K562 (cell line): Measurements from ENCODE around the gene RBM15. TPM values are rescaled to one million over a fixed set of nuclear protein-coding genes. Genes with fewer than 3 reads are reported as not detected.

ENCODE experiments used
- BHLHE40 ChIP-seq: IDR thresholded peaks from 2 replicates; pipeline ENCODE4 v1.6.1; 2011; ENCODE audit warnings: low read length, improper control_type of control experiment
- CEBPZ ChIP-seq: fragments of 150-350 bp; IDR thresholded peaks from 2 replicates; pipeline ENCODE4 v1.6.1; 2014; ENCODE audit warnings: low read depth, mild to moderate bottlenecking, low read length, borderline replicate concordance
- CREM ChIP-seq: IDR thresholded peaks from 2 replicates; pipeline ENCODE4 v1.6.1; 2014; ENCODE audit warnings: antibody characterized with exemption, low read depth
- DEAF1 ChIP-seq: fragments of 450-650 bp; formaldehyde crosslinking; IDR thresholded peaks from 2 replicates; pipeline ENCODE4 v1.4.0; 2020; ENCODE audit warnings: mild to moderate bottlenecking, moderate library complexity
- DNMT1 ChIP-seq: fragments of 450-650 bp; IDR thresholded peaks from 2 replicates; pipeline ENCODE4 v1.6.1; 2016; ENCODE audit warnings: antibody characterized with exemption, mild to moderate bottlenecking
- E2F4 ChIP-seq: sonication (generic); formaldehyde crosslinking; IDR thresholded peaks from 2 replicates; pipeline ENCODE4 v1.8.0; 2022; ENCODE audit warnings: mild to moderate bottlenecking, low read depth, missing genetic modification reagents
- EP300 ChIP-seq: IDR thresholded peaks from 2 replicates; pipeline ENCODE4 v1.6.1; 2012; ENCODE audit warnings: low read length, improper control_type of control experiment
- HMGN3 ChIP-seq: IDR thresholded peaks from 2 replicates; pipeline ENCODE4 v1.6.1; 2011; ENCODE audit warnings: borderline replicate concordance, low read depth, mild to moderate bottlenecking, mixed read lengths, low read length; ENCODE audit not compliant: insufficient read length; ENCODE audit errors: extremely low read depth
- MCM3 ChIP-seq: fragments of 450-650 bp; IDR thresholded peaks from 2 replicates; pipeline ENCODE4 v1.6.1; 2016
- NCOA1 ChIP-seq: fragments of 450-650 bp; IDR thresholded peaks from 2 replicates; pipeline ENCODE4 v1.6.1; 2016; ENCODE audit warnings: low read depth
- PATZ1 ChIP-seq: fragments of 250-450 bp; sonication (Bioruptor Pico); IDR thresholded peaks from 2 replicates; pipeline ENCODE4 v1.5.0; 2020; ENCODE audit warnings: mild to moderate bottlenecking, borderline replicate concordance
- STAG1 ChIP-seq: sonication (generic); formaldehyde crosslinking; IDR thresholded peaks from 2 replicates; pipeline ENCODE4 v1.5.0; 2020; ENCODE audit warnings: missing genetic modification reagents, borderline replicate concordance
- SUPT5H ChIP-seq: fragments of 450-650 bp; IDR thresholded peaks from 2 replicates; pipeline ENCODE4 v1.6.1; 2016
- ZNF212 ChIP-seq: fragments of 450-650 bp; formaldehyde crosslinking; IDR thresholded peaks from 2 replicates; pipeline ENCODE4 v1.4.0; 2020; ENCODE audit warnings: mild to moderate bottlenecking
- ZNF324 ChIP-seq: fragments of 250-450 bp; sonication (Bioruptor Pico); IDR thresholded peaks from 2 replicates; pipeline ENCODE4 v1.4.0; 2020; ENCODE audit warnings: mild to moderate bottlenecking
- ZNF449 ChIP-seq: fragments of 250-450 bp; sonication (Bioruptor Pico); IDR thresholded peaks from 2 replicates; pipeline ENCODE4 v1.8.0; 2022; ENCODE audit warnings: moderate library complexity, mild to moderate bottlenecking, inconsistent platforms
- polyA plus RNA-seq, 8 experiments: library from polyadenylated mRNA; depleted of rRNA in 4 of 8; stranded (reverse) in 5 of 8; unstranded in 3 of 8; fragments of >200 nt; fragmentation: Nextera tagmentation in 2 of 8; fragmentation: Illumina TruSeq in 1 of 8; extraction: Ambion mirVana in 2 of 8; extraction: Trizol in 1 of 8; gene quantifications; 2 replicates each; pipeline versions ENCODE4 v1.2.1 to v1.2.3, GENCODE V29; 2011 to 2014; ENCODE audit warnings: inconsistent platforms in 1 of 8, missing spikeins in 1 of 8
- total RNA-seq, 7 experiments: library from RNA; depleted of rRNA in 6 of 7; stranded (reverse); fragments of >200 nt in 6 of 7; fragmentation: Illumina TruSeq in 2 of 7; extraction: Trizol in 2 of 7; gene quantifications; 2 replicates each; pipeline versions ENCODE4 v1.2.1 to v1.2.3, GENCODE V29; 2011 to 2021; ENCODE audit warnings: low replicate concordance in 1 of 7

Gene RBM15
- total and polyA plus RNA-seq, 9 of the 15 experiments (the other 6 are each of a cell fraction or from before 2014, with no cell fraction given), result 2.4 to 63.4 (median 28.2) TPM

- no peak for TF ChIP-seq CEBPZ
- TF ChIP-seq MCM3, result no peak
- no peak for TF ChIP-seq ZNF449 (CRISPR knock-in tag)
- no peak for TF ChIP-seq DNMT1
- no peak for TF ChIP-seq PATZ1 (CRISPR knock-in tag)
- 0 out of 2 replicates have a peak, but pooled peaks have one; percentile 12 for TF ChIP-seq CREM
- no peak for TF ChIP-seq ZNF324 (CRISPR knock-in tag)
- no peak for TF ChIP-seq EP300
- no peak for TF ChIP-seq HMGN3
- no peak for TF ChIP-seq ZNF212
- no peak for TF ChIP-seq NCOA1
- TF ChIP-seq E2F4 (CRISPR knock-in tag), result no peak
- TF ChIP-seq STAG1, result peak; percentile 64; the same call in 1 of the 2 replicates
- no peak for TF ChIP-seq SUPT5H
- TF ChIP-seq DEAF1, result peak; percentile 89
- TF ChIP-seq BHLHE40, result peak; percentile 23; the same call in 1 of the 2 replicates
Observed at GRCh38 chr1:110312188-110313121, 26.7 kb upstream of the RBM15 start (continued).
